HCT116 (cell line): ENCODE data around the gene DHRS13. TPM values are rescaled to one million over a fixed set of nuclear protein-coding genes. Genes with fewer than 3 reads are reported as not detected.

Experiments used
- ATAC-seq: fragments of 200-7000 bp; cut with Tn5 transposase; 2 replicates; pipeline ENCODE4 v1.9.1; 2020; ENCODE audit warnings: mild to moderate bottlenecking, moderate library complexity
- BruUV-seq: library from RNA; stranded (reverse); fragments of 400-500 nt; replicated peaks from 2 replicates; lab custom pipeline; 2021; lab: Mats Ljungman, UMichigan
- CTCF ChIA-PET: fragments of 300-600 bp; sonication (Branson Sonifier 250); formaldehyde crosslinking; loops from one replicate; lab custom pipeline; 2021; ENCODE audit warnings: antibody characterized with exemption; lab: Charles Lee
- POLR2A ChIA-PET: fragments of 300-600, 350-600 bp; sonication (Branson Sonifier 250); formaldehyde crosslinking; loops from one replicate; lab custom pipeline; 2021; ENCODE audit warnings: antibody characterized with exemption; lab: Charles Lee
- RAD21 ChIA-PET, 2 experiments: fragments of 300-600 bp; sonication (Branson Sonifier 250); formaldehyde crosslinking; loops; one replicate each; lab custom pipeline; 2023; ENCODE audit warnings: low total read pairs in 2 of 2; ENCODE audit not compliant: uncharacterized antibody in 2 of 2, unreplicated experiment in 2 of 2, low non-redundant PET in 1 of 2; lab: Charles Lee
- DNase-seq: peaks from one replicate; pipeline ENCODE4 v3.0.0-alpha.2; 2010; ENCODE audit warnings: low read depth, low spot score
- H2AFZ ChIP-seq: fragments of 200-600 bp; shearing (Covaris generic), sonication (generic); 2 replicates; pipeline ENCODE4 v1.6.1; 2017; ENCODE audit warnings: low read depth, mixed run types, mixed read lengths, antibody characterized with exemption, low read length; ENCODE audit not compliant: poor library complexity, severe bottlenecking
- H3K27ac ChIP-seq: 2 replicates; pipeline ENCODE4 v1.5.1; 2012; ENCODE audit warnings: low read depth, low read length
- H3K27me3 ChIP-seq: fragments of 200-600 bp; sonication (generic); 2 replicates; pipeline ENCODE4 v1.6.1; 2016; ENCODE audit warnings: mixed run types, low read length, mixed read lengths; ENCODE audit not compliant: insufficient read depth
- H3K36me3 ChIP-seq, 2 experiments: fragments of 200-500 bp in 1 of 2; fragments of 200-600 bp in 1 of 2; sonication (Bioruptor generic) in 1 of 2; sonication (generic) in 1 of 2; 2 replicates each; pipeline versions ENCODE4 v1.5.1 to v1.6.1; 2014 to 2016; ENCODE audit warnings: low read length in 2 of 2, inconsistent platforms in 1 of 2, mixed read lengths in 1 of 2, mixed run types in 1 of 2; ENCODE audit not compliant: insufficient read depth in 2 of 2, control insufficient read depth in 1 of 2
- H3K4me1 ChIP-seq, 2 experiments: fragments of 200-600 bp in 1 of 2; sonication (generic) in 1 of 2; 2 replicates each; pipeline versions ENCODE4 v1.5.1 to v1.6.1; 2012 to 2017; ENCODE audit warnings: low read length in 2 of 2, inconsistent platforms in 1 of 2, mild to moderate bottlenecking in 1 of 2, mixed read lengths in 1 of 2, mixed run types in 1 of 2, moderate library complexity in 1 of 2; ENCODE audit not compliant: insufficient read depth in 2 of 2, control insufficient read depth in 1 of 2
- H3K4me2 ChIP-seq: fragments of 200-600 bp; sonication (generic); 2 replicates; pipeline ENCODE4 v1.6.1; 2017; ENCODE audit warnings: mixed run types, low read length, mixed read lengths
- H3K4me3 ChIP-seq, 2 experiments: fragments of 200-600 bp in 1 of 2; sonication (generic) in 1 of 2; replicated peaks in 1 of 2; 2 replicates each; pipeline ENCODE4 v1.5.1; 2011 to 2016; ENCODE audit warnings: low read length in 2 of 2, control low read depth in 1 of 2, low read depth in 1 of 2, mild to moderate bottlenecking in 1 of 2, mixed read lengths in 1 of 2, mixed run types in 1 of 2
- H3K79me2 ChIP-seq: fragments of 200-600 bp; sonication (generic); 2 replicates; pipeline ENCODE4 v1.6.1; 2017; ENCODE audit warnings: mild to moderate bottlenecking, mixed run types, low read length, moderate library complexity, mixed read lengths; ENCODE audit not compliant: insufficient read depth
- H3K9ac ChIP-seq: fragments of 200-600 bp; sonication (generic); 2 replicates; pipeline ENCODE4 v1.6.1; 2016; ENCODE audit warnings: low read length, mixed read lengths
- H3K9me2 ChIP-seq: fragments of 200-600 bp; sonication (generic), shearing (Covaris generic); 2 replicates; pipeline ENCODE4 v1.6.1; 2017; ENCODE audit warnings: mixed run types, mild to moderate bottlenecking, moderate library complexity; ENCODE audit not compliant: insufficient read depth
- H3K9me3 ChIP-seq, 2 experiments: fragments of 200-500 bp in 1 of 2; fragments of 200-600 bp in 1 of 2; sonication (Bioruptor generic) in 1 of 2; sonication (generic) in 1 of 2; 2 replicates each; pipeline ENCODE4 v1.6.1; 2014 to 2017; ENCODE audit warnings: low read length in 2 of 2, mixed read lengths in 2 of 2, inconsistent platforms in 1 of 2, low read depth in 1 of 2, mild to moderate bottlenecking in 1 of 2, mixed run types in 1 of 2, moderate library complexity in 1 of 2; ENCODE audit not compliant: control insufficient read depth in 1 of 2, insufficient read depth in 1 of 2
- H4K20me1 ChIP-seq: fragments of 200-600 bp; sonication (generic), shearing (Covaris generic); 2 replicates; pipeline ENCODE4 v1.6.1; 2017; ENCODE audit warnings: mixed run types, mild to moderate bottlenecking, moderate library complexity; ENCODE audit not compliant: insufficient read depth
- CEBPB ChIP-seq: IDR thresholded peaks from 2 replicates; pipeline ENCODE4 v1.6.1; 2012; ENCODE audit warnings: low read depth
- ELF1 ChIP-seq: IDR thresholded peaks from 2 replicates; pipeline ENCODE4 v1.6.1; 2012; ENCODE audit warnings: low read depth, borderline replicate concordance
- JUND ChIP-seq: IDR thresholded peaks from 2 replicates; pipeline ENCODE4 v1.6.1; 2012
- MAX ChIP-seq: IDR thresholded peaks from 2 replicates; pipeline ENCODE4 v1.6.1; 2012
- POLR2A ChIP-seq: IDR thresholded peaks from 2 replicates; pipeline ENCODE4 v1.7.0; 2011; ENCODE audit warnings: borderline replicate concordance; ENCODE audit not compliant: insufficient read depth, insufficient read length; ENCODE audit errors: extremely low read depth
- SIN3A ChIP-seq: IDR thresholded peaks from 2 replicates; pipeline ENCODE4 v1.6.1; 2012; ENCODE audit warnings: low read depth
- SP1 ChIP-seq: IDR thresholded peaks from 2 replicates; pipeline ENCODE4 v1.6.1; 2012; ENCODE audit warnings: low read depth
- TCF7L2 ChIP-seq: IDR thresholded peaks from 2 replicates; pipeline ENCODE4 v1.7.0; 2011; ENCODE audit warnings: borderline replicate concordance, inconsistent platforms; ENCODE audit not compliant: insufficient read depth, insufficient read length; ENCODE audit errors: extremely low read depth
- intact Hi-C: fragments of 100-400 bp; cut with micrococcal nuclease; formaldehyde crosslinking; loops from 2 replicates; pipeline ENCODE4 v1.10.0; 2022
- total RNA-seq: library from RNA; stranded (reverse); gene quantifications from one replicate; pipeline ENCODE4 v1.2.1, GENCODE V29; 2021; ENCODE audit not compliant: unreplicated experiment
- TF ChIP-seq, protein P1 (sequence below): IDR thresholded peaks from 2 replicates; pipeline ENCODE4 v1.6.1; 2012; ENCODE audit warnings: low read depth

The DHRS13 gene
- total RNA-seq, 1 experiment from 2014 or later: 13.5 TPM

GRCh38 chr17:28861393-28862203 is 41.3 kb downstream of the DHRS13 start:
- Histone ChIP-seq H3K9ac (no peak overlapping the region), H3K4me3 (no peak overlapping the region), H3K9me2 (no peaks in the 10 kb centered on the region), H3K36me3 (peaks cover 9 to 17% of the 10 kb centered on the region in 2 experiments; a peak in 3 of 4 replicates), H3K4me1 (peaks cover 0 to 5% of the 10 kb centered on the region in 2 experiments; a peak in 1 of 4 replicates), H3K4me2 (no peak overlapping the region), H3K9me3 (no peaks in the 10 kb centered on the region), H3K79me2 (no peaks in the 10 kb centered on the region), H3K27ac (no peak overlapping the region), H3K27me3 (no peaks in the 10 kb centered on the region), H2AFZ (no peak overlapping the region), H4K20me1 (no peaks in the 10 kb centered on the region)
- intact Hi-C loops: no loop called here
- ATAC-seq: peak; percentile 37; the same call in 1 of the 2 replicates
- RAD21 ChIA-PET: no interaction called here
- no peak for DNase-seq
- no peak for TF ChIP-seq MAX
- no peak for TF ChIP-seq TCF7L2
- no TSS peak for BruUV-seq
- POLR2A ChIA-PET: no interaction called here
- CTCF ChIA-PET: interaction anchor here (1.3 kb wide), 1 partner anchor 18 kb away, joined by 3 read pairs; no protein-coding TSS in a partner anchor

DNA sequence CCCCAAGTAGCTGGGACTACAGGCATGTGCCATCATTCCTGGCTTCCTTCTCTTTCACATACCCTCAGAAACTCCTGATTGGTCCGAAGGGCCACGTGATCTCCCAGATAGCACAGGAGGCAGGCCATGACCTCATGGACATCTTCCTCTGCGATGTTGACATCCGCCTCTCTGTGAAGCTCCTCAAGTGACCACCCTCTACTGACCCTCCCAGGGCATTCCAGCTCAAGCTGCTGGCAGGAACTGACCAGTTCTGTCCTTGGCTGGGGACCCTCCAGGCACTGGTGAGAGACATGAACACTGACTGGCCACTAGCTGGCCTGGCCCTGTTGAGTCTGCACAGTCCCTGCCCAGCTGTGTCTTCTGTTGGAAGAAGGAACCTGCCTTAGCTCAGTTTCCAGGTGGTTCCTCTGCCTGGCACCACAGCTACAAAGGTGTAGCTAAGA is 42.5 kb downstream of the DHRS13 start:
- no peak overlapping the region for H2AFZ ChIP-seq
- ChIA-PET POLR2A (no interaction called here), CTCF (no interaction called here), RAD21 (interaction anchor here in 1 of 2 experiments (1.2 kb wide), 1 partner anchor 97 kb away, joined by 3 read pairs; no protein-coding TSS in a partner anchor)
- no peaks in the 10 kb centered on the region for H3K9me2 ChIP-seq
- intact Hi-C loops: no loop called here
- no peak for DNase-seq
- no peaks in the 10 kb centered on the region for H4K20me1 ChIP-seq
- H3K36me3 ChIP-seq: peaks cover 9 to 17% of the 10 kb centered on the region in 2 experiments; a peak in 3 of 4 replicates
- no peak for ATAC-seq
- no peaks in the 10 kb centered on the region for H3K27me3 ChIP-seq
- no peak overlapping the region for H3K9ac ChIP-seq
- H3K4me2 ChIP-seq: no peak overlapping the region
- peaks cover 11% of the 10 kb centered on the region for H3K79me2 ChIP-seq
- BruUV-seq: no TSS peak
- no peak overlapping the region for H3K27ac ChIP-seq
- no peak overlapping the region for H3K4me3 ChIP-seq
- H3K4me1 ChIP-seq: peaks cover 4 to 14% of the 10 kb centered on the region in 2 experiments; a peak in 3 of 4 replicates
- no peaks in the 10 kb centered on the region for H3K9me3 ChIP-seq
- no peak for TF ChIP-seq ELF1
- no peak for TF ChIP-seq JUND
- TF ChIP-seq SP1: no peak
- TF ChIP-seq, protein P1, sequence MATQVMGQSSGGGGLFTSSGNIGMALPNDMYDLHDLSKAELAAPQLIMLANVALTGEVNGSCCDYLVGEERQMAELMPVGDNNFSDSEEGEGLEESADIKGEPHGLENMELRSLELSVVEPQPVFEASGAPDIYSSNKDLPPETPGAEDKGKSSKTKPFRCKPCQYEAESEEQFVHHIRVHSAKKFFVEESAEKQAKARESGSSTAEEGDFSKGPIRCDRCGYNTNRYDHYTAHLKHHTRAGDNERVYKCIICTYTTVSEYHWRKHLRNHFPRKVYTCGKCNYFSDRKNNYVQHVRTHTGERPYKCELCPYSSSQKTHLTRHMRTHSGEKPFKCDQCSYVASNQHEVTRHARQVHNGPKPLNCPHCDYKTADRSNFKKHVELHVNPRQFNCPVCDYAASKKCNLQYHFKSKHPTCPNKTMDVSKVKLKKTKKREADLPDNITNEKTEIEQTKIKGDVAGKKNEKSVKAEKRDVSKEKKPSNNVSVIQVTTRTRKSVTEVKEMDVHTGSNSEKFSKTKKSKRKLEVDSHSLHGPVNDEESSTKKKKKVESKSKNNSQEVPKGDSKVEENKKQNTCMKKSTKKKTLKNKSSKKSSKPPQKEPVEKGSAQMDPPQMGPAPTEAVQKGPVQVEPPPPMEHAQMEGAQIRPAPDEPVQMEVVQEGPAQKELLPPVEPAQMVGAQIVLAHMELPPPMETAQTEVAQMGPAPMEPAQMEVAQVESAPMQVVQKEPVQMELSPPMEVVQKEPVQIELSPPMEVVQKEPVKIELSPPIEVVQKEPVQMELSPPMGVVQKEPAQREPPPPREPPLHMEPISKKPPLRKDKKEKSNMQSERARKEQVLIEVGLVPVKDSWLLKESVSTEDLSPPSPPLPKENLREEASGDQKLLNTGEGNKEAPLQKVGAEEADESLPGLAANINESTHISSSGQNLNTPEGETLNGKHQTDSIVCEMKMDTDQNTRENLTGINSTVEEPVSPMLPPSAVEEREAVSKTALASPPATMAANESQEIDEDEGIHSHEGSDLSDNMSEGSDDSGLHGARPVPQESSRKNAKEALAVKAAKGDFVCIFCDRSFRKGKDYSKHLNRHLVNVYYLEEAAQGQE: no peak
- no peak for TF ChIP-seq POLR2A
- no peak for TF ChIP-seq CEBPB
- TF ChIP-seq SIN3A: no peak
- no peak for TF ChIP-seq TCF7L2
